Left lung (tissue), 10 donors: ENCODE measurements around the gene PAX2. TPM values are rescaled to one million over a fixed set of nuclear protein-coding genes. Genes with fewer than 3 reads are reported as not detected.

ENCODE experiments used
- ATAC-seq: fragments of 200-7000 bp; cut with Tn5 transposase; one replicate; pipeline ENCODE4 v1.9.1; 2020; ENCODE audit warnings: moderate library complexity
- DNase-seq, 4 donors: peaks; one replicate each; pipeline ENCODE4 v3.0.0-alpha.2; 2013 to 2020
- H3K27ac ChIP-seq, 2 donors: fragments of 200-600 bp; sonication (generic) in 1 of 2; one replicate each; pipeline versions ENCODE4 v1.5.0 to v1.8.0; 2020 to 2021
- H3K27me3 ChIP-seq, 2 donors: fragments of 200-600 bp; sonication (generic) in 1 of 2; one replicate each; pipeline versions ENCODE4 v1.5.0 to v1.8.0; 2020 to 2021
- H3K36me3 ChIP-seq, 2 donors: fragments of 200-600 bp; sonication (generic) in 1 of 2; one replicate each; pipeline versions ENCODE4 v1.5.0 to v1.8.0; 2020 to 2021
- H3K4me1 ChIP-seq, 2 donors: fragments of 200-600 bp; one replicate each; pipeline ENCODE4 v1.8.0; 2021
- H3K4me3 ChIP-seq, 2 donors: fragments of 200-600 bp; sonication (generic) in 1 of 2; one replicate each; pipeline versions ENCODE4 v1.5.0 to v1.8.0; 2020 to 2021; ENCODE audit warnings: mild to moderate bottlenecking in 1 of 2
- H3K9me3 ChIP-seq, 2 donors: fragments of 200-600 bp; sonication (generic) in 1 of 2; one replicate each; pipeline versions ENCODE4 v1.5.0 to v1.8.0; 2020 to 2021
- intact Hi-C, 2 donors: fragments of 100-400 bp; cut with DNase I; formaldehyde crosslinking; loops; one replicate each; pipeline versions ENCODE4 v1.11.2 to v1.14.2; 2022
- polyA plus RNA-seq, 6 donors: library from polyadenylated mRNA; unstranded; fragments of 120-200 nt; gene quantifications; one replicate each; pipeline ENCODE4 v1.2.1, GENCODE V29; 2013; ENCODE audit not compliant: insufficient read length in 6 of 6
- total RNA-seq, 2 donors: library from RNA; stranded (reverse); fragmentation: NEBNext Ultra II Directional; extraction: Animal tissue kit (Norgen Biotek cat#: 25700); gene quantifications; one replicate each; pipeline ENCODE4 v1.2.1, GENCODE V29; 2021
- TF ChIP-seq, protein P1 (sequence below), 2 donors: fragments of 200-600 bp; sonication (generic) in 1 of 2; IDR thresholded peaks; one replicate each; pipeline versions ENCODE4 v1.5.0 to v1.8.0; 2021; ENCODE audit warnings: antibody characterized with exemption in 2 of 2
- donor health status: DM: no; HTN: yes; CAD: no.
- donor health status: DM: no; HTN: no; CAD: no.

The PAX2 gene
- total and polyA plus RNA-seq, 8 donors: 0.18 to 1.2 (median 0.47) TPM; not detected in 3

DNA sequence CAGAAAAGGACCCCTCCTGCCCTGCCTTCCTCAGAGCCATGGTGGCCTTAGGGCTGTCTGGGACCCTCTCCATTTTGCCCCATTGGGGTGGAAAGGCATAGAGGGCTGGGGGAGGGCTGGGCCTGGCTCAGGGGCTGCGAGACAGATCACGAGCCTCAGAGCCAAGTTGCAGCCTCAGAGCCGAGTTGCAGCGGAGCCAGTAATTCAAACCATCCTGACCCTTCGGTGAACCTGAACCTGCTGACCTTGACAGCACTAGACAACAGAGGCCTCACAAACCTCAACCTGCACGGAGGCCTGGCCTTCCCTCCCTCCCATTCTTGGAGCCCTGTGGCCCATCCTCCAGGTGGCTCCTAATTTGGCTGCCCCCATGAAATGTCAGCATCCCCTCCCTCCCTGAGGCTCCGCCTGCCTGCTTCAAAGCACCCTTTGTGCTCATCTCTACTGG is 45.4 kb downstream of the PAX2 start:
- no peaks in the 10 kb centered on the region for H3K9me3 ChIP-seq
- no peaks in the 10 kb centered on the region for H3K4me1 ChIP-seq
- H3K36me3 ChIP-seq: no peaks in the 10 kb centered on the region
- H3K27ac ChIP-seq: no peak overlapping the region
- no peak for ATAC-seq
- DNase-seq: no peak
- intact Hi-C loops: no loop called here
- H3K4me3 ChIP-seq: no peak overlapping the region
- TF ChIP-seq, protein P1, sequence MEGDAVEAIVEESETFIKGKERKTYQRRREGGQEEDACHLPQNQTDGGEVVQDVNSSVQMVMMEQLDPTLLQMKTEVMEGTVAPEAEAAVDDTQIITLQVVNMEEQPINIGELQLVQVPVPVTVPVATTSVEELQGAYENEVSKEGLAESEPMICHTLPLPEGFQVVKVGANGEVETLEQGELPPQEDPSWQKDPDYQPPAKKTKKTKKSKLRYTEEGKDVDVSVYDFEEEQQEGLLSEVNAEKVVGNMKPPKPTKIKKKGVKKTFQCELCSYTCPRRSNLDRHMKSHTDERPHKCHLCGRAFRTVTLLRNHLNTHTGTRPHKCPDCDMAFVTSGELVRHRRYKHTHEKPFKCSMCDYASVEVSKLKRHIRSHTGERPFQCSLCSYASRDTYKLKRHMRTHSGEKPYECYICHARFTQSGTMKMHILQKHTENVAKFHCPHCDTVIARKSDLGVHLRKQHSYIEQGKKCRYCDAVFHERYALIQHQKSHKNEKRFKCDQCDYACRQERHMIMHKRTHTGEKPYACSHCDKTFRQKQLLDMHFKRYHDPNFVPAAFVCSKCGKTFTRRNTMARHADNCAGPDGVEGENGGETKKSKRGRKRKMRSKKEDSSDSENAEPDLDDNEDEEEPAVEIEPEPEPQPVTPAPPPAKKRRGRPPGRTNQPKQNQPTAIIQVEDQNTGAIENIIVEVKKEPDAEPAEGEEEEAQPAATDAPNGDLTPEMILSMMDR (IDR thresholded peaks at IDR 0.05): no peak
- H3K27me3 ChIP-seq: peaks cover 7 to 93% of the 10 kb centered on the region in 2 donors

DNA sequence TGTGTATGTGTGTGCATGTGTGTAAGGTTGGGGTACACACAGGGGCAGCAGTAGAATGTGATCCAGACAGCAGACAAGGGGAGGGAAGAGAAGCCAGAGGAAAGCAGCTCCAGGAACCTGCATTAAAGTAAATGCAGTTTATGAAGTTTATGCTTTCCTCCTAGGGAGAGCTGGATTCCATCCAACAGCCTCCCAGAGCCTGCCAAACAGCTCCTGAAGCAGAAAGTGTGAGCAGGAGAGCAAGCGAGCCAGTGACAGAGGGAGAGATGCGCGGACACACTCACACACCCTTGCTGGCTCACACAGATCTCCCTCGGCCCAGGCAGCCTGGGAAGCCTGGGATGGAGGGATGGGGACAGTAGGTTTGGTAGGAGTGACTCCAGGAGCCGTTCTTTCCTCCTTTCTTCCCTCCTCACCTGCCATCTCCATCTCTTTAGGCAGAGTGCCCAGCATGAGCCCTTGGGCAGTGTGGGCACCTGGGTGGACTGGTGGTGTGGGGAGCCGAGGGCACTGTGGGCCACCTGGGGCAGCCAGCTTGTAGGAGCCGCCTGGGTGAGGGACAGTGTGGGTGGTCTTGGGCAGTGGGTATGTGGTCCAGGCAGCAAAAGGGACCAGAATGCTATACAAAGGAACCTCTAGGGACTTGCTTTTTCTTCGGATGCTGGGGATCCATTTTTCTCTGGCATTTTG is 46.1 kb downstream of the PAX2 start:
- no peak overlapping the region for H3K4me3 ChIP-seq
- intact Hi-C loops: no loop called here
- no peaks in the 10 kb centered on the region for H3K4me1 ChIP-seq
- H3K36me3 ChIP-seq: no peaks in the 10 kb centered on the region
- no peak for ATAC-seq
- H3K27me3 ChIP-seq: peaks cover 7 to 92% of the 10 kb centered on the region in 2 donors
- no peaks in the 10 kb centered on the region for H3K9me3 ChIP-seq
- no peak overlapping the region for H3K27ac ChIP-seq
- TF ChIP-seq, protein P1 (IDR thresholded peaks at IDR 0.05): no peak
- DNase-seq: peak in 1 of 4 donors; percentile 19

DNA sequence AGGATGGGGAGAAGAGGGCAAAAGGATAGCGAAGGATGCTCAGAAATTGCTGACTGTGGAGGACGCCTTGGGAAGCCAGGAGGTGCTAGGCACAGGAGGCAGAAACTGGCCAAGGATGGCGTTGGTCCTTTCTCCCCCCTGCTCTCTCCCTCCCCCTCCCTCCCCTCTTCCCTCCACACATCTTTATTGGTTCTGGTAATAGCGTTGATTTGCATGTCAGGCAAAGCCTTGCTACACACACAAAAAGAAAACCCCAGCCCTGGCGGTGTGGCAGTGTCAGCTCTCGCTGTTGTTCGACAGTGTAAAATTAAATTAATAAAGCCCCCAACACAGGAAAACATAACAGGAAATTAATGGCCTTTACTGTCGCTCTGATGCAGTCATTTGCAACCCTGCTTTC is 47.2 kb downstream of the PAX2 start:
- Histone ChIP-seq H3K27ac (no peak overlapping the region), H3K4me1 (no peaks in the 10 kb centered on the region), H3K4me3 (no peak overlapping the region), H3K9me3 (no peaks in the 10 kb centered on the region), H3K27me3 (peaks cover 7 to 90% of the 10 kb centered on the region in 2 donors), H3K36me3 (no peaks in the 10 kb centered on the region)
- TF ChIP-seq, protein P1 (IDR thresholded peaks at IDR 0.05): no peak
- ATAC-seq (no peak), DNase-seq (no peak)
- intact Hi-C loops: no loop called here

DNA sequence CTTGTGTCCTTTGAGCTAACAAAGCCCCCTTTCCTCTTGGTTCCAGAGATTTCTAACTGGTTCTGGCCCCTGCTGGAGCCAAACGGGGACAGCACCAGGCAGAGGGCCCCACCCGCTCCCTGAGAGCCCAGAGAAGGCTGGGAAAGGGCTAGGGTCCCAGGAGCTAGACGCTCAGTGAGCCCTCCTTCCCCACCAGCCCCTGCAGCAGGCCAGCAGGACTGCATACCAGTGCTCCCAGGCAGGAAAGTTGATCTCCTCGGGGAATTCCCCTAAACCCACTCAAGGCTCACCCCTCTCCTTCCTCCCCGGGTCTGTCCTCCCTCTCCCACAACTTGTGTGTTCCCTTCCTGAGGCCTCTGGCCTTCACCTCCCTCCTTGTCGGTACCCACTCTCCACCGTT is 47.7 kb downstream of the PAX2 start:
- Histone ChIP-seq H3K4me1 (no peaks in the 10 kb centered on the region), H3K4me3 (no peak overlapping the region), H3K36me3 (no peaks in the 10 kb centered on the region), H3K27me3 (peaks cover 3 to 90% of the 10 kb centered on the region in 2 donors), H3K9me3 (no peaks in the 10 kb centered on the region), H3K27ac (no peak overlapping the region)
- DNase-seq: no peak
- no peak for ATAC-seq
- TF ChIP-seq, protein P1 (IDR thresholded peaks at IDR 0.05): no peak
- intact Hi-C loops: no loop called here

DNA sequence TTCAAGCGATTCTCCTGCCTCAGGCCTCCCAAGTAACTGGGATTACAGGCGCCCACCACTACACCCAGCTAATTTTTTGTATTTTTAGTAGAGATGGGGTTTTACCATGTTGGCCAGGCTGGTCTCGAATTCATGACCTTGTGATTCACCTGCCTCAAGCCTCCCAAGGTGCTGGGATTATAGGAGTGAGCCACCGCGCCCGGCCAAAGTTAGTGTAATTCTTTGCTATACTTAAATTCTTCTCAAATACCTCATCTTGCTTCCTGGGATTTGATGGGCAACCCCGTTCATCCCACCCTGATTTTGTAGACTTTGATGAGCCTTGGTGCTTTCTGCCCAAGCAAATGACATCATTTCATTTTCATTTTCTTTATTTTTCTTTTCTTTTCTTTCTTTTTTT is 54.5 kb downstream of the PAX2 start:
- no peak overlapping the region for H3K4me3 ChIP-seq
- H3K27ac ChIP-seq: no peak overlapping the region
- H3K4me1 ChIP-seq: no peaks in the 10 kb centered on the region
- no peak for DNase-seq
- TF ChIP-seq, protein P1 (IDR thresholded peaks at IDR 0.05): no peak
- intact Hi-C loops: no loop called here
- ATAC-seq: no peak
- H3K27me3 ChIP-seq: peaks cover 0 to 93% of the 10 kb centered on the region in 2 donors
- no peaks in the 10 kb centered on the region for H3K9me3 ChIP-seq
- H3K36me3 ChIP-seq: no peaks in the 10 kb centered on the region
